Activated CD8-positive, alpha-beta memory T cell treated with anti-CD3 and anti-CD28 coated beads, Interleukin-2, amount 10 ng/mL, durations not matched to agents 7 days and 5 days (primary cell): ENCODE data around the gene KIAA1755. TPM values are rescaled to one million over a fixed set of nuclear protein-coding genes. Genes with fewer than 3 reads are reported as not detected.
"Not testable (repeated sequence)": the region's sequence is repeated elsewhere in the genome, so short reads cannot be mapped to it uniquely, and the experiment has no call there.

Experiments used
- ATAC-seq: fragments of 150-1000 bp; cut with Tn5 transposase; one replicate; pipeline ENCODE4 v1.10.0; 2021; ENCODE audit warnings: moderate library complexity
- CTCF ChIA-PET: fragments of 350-600 bp; sonication (Branson Sonifier 250); formaldehyde crosslinking; loops from one replicate; lab custom pipeline; 2021; ENCODE audit warnings: antibody characterized with exemption; lab: Charles Lee
- DNase-seq: peaks from one replicate; pipeline ENCODE4 v3.0.0-alpha.2; 2020
- H3K27ac Mint-ChIP-seq: one replicate; pipeline ENCODE4 v1.8.0; 2021; ENCODE audit warnings: mild to moderate bottlenecking, mixed read lengths
- H3K27me3 Mint-ChIP-seq: one replicate; pipeline ENCODE4 v1.8.0; 2021; ENCODE audit warnings: mixed read lengths
- H3K36me3 Mint-ChIP-seq: one replicate; pipeline ENCODE4 v1.8.0; 2021; ENCODE audit warnings: mild to moderate bottlenecking, mixed read lengths
- H3K4me1 Mint-ChIP-seq: one replicate; pipeline ENCODE4 v1.8.0; 2021; ENCODE audit warnings: mixed read lengths
- H3K4me3 Mint-ChIP-seq: one replicate; pipeline ENCODE4 v1.8.0; 2021; ENCODE audit warnings: mild to moderate bottlenecking, moderate library complexity, mixed read lengths
- H3K9me3 Mint-ChIP-seq: one replicate; pipeline ENCODE4 v1.8.0; 2022; ENCODE audit warnings: low read depth, mixed read lengths
- total RNA-seq, 2 experiments: library from RNA; stranded (reverse); gene quantifications; one replicate each; pipeline ENCODE4 v1.2.3, GENCODE V29; 2021

The KIAA1755 gene
- total RNA-seq, 2 experiments from 2014 or later, result not detected

DNA sequence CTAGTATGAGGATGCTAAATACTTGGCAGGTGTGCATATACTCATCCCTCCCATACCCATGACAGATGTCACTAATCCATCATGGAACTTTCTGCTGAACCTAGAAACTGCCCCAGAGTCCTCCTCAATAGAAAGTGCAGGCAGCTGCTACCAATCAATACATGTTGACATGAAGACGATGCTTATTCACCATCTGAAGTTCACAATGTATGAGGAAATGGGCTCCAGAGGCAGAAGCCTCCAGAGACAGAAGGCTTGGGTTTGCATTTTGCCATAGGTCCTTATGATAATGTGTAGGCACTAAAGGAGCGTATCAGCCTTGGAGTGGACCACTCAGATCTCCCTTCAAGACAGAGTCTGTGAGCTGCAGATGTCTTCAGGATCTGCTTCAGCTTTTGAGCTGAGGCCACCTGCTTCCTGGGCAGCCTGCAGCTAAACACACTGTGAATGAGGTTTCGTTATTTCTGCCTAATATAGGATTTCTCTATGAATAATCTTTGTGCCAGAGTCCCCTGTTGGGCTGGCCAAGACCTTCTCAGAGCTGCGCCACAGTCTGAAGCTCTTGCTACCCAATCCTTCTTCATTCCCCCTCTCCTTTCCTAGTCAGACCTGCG is 7.5 kb upstream of the KIAA1755 start:
- Mint-ChIP-seq H3K9me3 (no peaks in the 10 kb centered on the region), H3K4me3 (no peak overlapping the region), H3K4me1 (no peaks in the 10 kb centered on the region), H3K36me3 (no peaks in the 10 kb centered on the region), H3K27me3 (peaks cover 38% of the 10 kb centered on the region), H3K27ac (no peak overlapping the region)
- CTCF ChIA-PET, result no interaction called here
- ATAC-seq (no peak), DNase-seq (no peak)

DNA sequence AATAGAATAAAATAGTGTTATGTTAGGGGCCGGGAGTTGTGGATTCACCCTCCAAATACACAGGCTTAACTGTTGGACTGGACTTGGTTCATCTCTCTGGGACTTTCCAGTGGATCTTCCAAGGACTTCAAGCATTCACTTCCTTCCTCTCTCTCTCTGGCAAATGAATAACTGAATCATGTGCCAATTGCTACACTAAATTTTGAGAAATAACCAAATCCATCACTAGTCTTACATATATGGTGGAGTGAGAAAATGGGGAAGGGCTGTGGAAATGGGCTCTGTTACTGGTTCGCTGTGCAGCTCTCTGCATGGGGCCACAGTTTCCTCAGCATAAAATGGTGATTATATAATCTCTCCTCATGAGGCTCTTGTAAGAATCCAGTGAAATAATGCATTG is 6.8 kb upstream of the KIAA1755 start:
- peaks cover 46% of the 10 kb centered on the region for H3K27me3 Mint-ChIP-seq
- CTCF ChIA-PET, result no interaction called here

GRCh38 chr20:38266426-38266825 is 5.9 kb upstream of the KIAA1755 start:
- Mint-ChIP-seq H3K36me3 (no peaks in the 10 kb centered on the region), H3K4me1 (no peaks in the 10 kb centered on the region), H3K4me3 (no peak overlapping the region), H3K27ac (no peak overlapping the region), H3K9me3 (no peaks in the 10 kb centered on the region), H3K27me3 (peaks cover 51% of the 10 kb centered on the region)
- DNase-seq (no peak), ATAC-seq (no peak)
- CTCF ChIA-PET, result no interaction called here

More for the DNA sequence above, 6.8 kb upstream of the KIAA1755 start:
- no peaks in the 10 kb centered on the region for H3K36me3 Mint-ChIP-seq
- no peak overlapping the region for H3K4me3 Mint-ChIP-seq
- ATAC-seq, result no peak
- no peaks in the 10 kb centered on the region for H3K4me1 Mint-ChIP-seq
- H3K9me3 Mint-ChIP-seq, result no peaks in the 10 kb centered on the region
- DNase-seq, result no peak
- no peak overlapping the region for H3K27ac Mint-ChIP-seq

DNA sequence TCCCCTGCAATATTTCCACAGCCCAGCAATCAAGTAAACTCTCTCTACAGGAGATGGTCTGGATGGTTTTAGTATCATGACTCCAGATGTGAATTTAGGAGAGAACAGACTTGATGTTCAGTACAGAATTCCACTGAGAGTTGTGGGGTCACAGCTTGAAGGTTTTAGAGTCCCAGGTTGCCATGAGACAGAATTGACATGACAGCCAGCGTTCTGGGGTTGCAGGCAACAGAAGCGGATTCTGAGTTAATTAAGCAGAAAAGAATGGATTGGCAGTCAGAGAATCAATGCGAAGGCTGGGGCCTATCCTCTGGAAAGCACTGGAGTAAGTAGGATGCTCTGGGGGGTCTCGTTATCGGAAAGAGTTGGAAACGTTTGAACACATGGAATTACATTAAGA is 2.4 kb upstream of the KIAA1755 start:
- H3K4me1 Mint-ChIP-seq, result no peaks in the 10 kb centered on the region
- no peaks in the 10 kb centered on the region for H3K36me3 Mint-ChIP-seq
- H3K27me3 Mint-ChIP-seq, result peaks cover 69% of the 10 kb centered on the region
- H3K27ac Mint-ChIP-seq, result no peak overlapping the region
- no peaks in the 10 kb centered on the region for H3K9me3 Mint-ChIP-seq
- CTCF ChIA-PET, result no interaction called here
- ATAC-seq, result no peak
- H3K4me3 Mint-ChIP-seq, result no peak overlapping the region
- DNase-seq, result no peak

- Mint-ChIP-seq H3K4me3 (no peak overlapping the region), H3K27ac (no peak overlapping the region), H3K4me1 (no peaks in the 10 kb centered on the region), H3K27me3 (peaks cover 64% of the 10 kb centered on the region), H3K9me3 (no peaks in the 10 kb centered on the region), H3K36me3 (no peaks in the 10 kb centered on the region)
- CTCF ChIA-PET, result no interaction called here
- ATAC-seq (no peak), DNase-seq (no peak)
Observed at GRCh38 chr20:38261054-38261390, 487 bp upstream of the KIAA1755 start.

DNA sequence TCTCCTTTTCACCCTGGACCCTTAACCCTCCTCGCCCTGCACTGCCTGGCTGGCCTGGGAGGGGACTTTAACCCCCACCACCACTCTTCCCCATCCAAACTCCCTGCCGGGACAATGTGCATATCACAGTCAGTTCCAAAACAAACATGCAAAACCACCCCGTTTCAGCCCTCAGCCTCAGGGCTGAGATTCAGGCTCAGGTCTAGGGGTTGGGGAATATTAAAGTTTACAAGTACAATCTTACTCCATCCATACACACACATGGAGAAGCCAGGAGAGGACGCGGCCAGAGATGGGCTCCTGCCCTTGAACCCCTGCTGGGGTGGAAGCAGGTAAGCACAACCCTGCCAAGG is 534 bp downstream of the KIAA1755 start:
- Mint-ChIP-seq H3K27me3 (peaks cover 59% of the 10 kb centered on the region), H3K4me3 (no peak overlapping the region), H3K9me3 (no peaks in the 10 kb centered on the region), H3K27ac (no peak overlapping the region), H3K4me1 (no peaks in the 10 kb centered on the region), H3K36me3 (no peaks in the 10 kb centered on the region)
- CTCF ChIA-PET, result no interaction called here
- DNase-seq (no peak), ATAC-seq (no peak)

- Mint-ChIP-seq H3K27me3 (peaks cover 55% of the 10 kb centered on the region), H3K27ac (no peak overlapping the region), H3K4me1 (no peaks in the 10 kb centered on the region), H3K9me3 (no peaks in the 10 kb centered on the region), H3K4me3 (no peak overlapping the region), H3K36me3 (no peaks in the 10 kb centered on the region)
- CTCF ChIA-PET, result no interaction called here
- DNase-seq, result no peak
- no peak for ATAC-seq
Observed at GRCh38 chr20:38258545-38259215, 1.9 kb downstream of the KIAA1755 start.

GRCh38 chr20:38256966-38257365 is 3.6 kb downstream of the KIAA1755 start:
- no peak for DNase-seq
- no peaks in the 10 kb centered on the region for H3K9me3 Mint-ChIP-seq
- no peak for ATAC-seq
- CTCF ChIA-PET, result no interaction called here
- no peak overlapping the region for H3K4me3 Mint-ChIP-seq
- H3K36me3 Mint-ChIP-seq, result no peaks in the 10 kb centered on the region
- no peak overlapping the region for H3K27ac Mint-ChIP-seq
- H3K27me3 Mint-ChIP-seq, result peaks cover 40% of the 10 kb centered on the region
- no peaks in the 10 kb centered on the region for H3K4me1 Mint-ChIP-seq

DNA sequence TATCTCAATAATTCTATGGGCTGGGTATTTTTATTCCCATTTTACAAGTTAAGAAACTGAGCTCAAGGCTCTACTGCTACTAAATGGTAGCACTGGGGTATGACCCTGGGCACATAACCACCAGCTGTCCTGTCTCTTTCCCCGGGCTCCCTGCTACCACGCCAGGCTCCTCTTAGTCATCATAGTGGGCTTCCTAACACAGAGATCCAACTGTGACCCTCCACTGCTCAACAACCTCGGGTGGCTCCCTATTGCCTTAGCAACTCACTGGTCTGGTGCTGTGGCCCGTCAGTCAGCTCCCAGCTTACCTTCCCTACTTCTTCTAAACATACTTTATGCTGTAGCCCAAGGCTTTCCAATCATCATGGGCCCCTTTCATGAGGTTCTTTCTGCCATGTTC is 4.5 kb downstream of the KIAA1755 start:
- H3K9me3 Mint-ChIP-seq, result no peaks in the 10 kb centered on the region
- no peaks in the 10 kb centered on the region for H3K4me1 Mint-ChIP-seq
- CTCF ChIA-PET, result no interaction called here
- H3K27ac Mint-ChIP-seq, result no peak overlapping the region
- no peak overlapping the region for H3K4me3 Mint-ChIP-seq
- DNase-seq (no peak), ATAC-seq (no peak)
- no peaks in the 10 kb centered on the region for H3K36me3 Mint-ChIP-seq
- H3K27me3 Mint-ChIP-seq, result peaks cover 34% of the 10 kb centered on the region

- Mint-ChIP-seq H3K27me3 (peaks cover 29% of the 10 kb centered on the region), H3K4me1 (no peaks in the 10 kb centered on the region), H3K27ac (no peak overlapping the region), H3K4me3 (no peak overlapping the region), H3K9me3 (no peaks in the 10 kb centered on the region), H3K36me3 (no peaks in the 10 kb centered on the region)
- CTCF ChIA-PET, result no interaction called here
- ATAC-seq, result no peak
- no peak for DNase-seq
Observed at GRCh38 chr20:38255393-38255792, 5.1 kb downstream of the KIAA1755 start.

- peaks cover 22% of the 10 kb centered on the region for H3K27me3 Mint-ChIP-seq
- ATAC-seq, H3K36me3 Mint-ChIP-seq, H3K4me1 Mint-ChIP-seq, CTCF ChIA-PET, DNase-seq, H3K4me3 Mint-ChIP-seq, H3K27ac Mint-ChIP-seq, H3K9me3 Mint-ChIP-seq: not testable (repeated sequence)
Observed at GRCh38 chr20:38254621-38255020, 5.9 kb downstream of the KIAA1755 start.

DNA sequence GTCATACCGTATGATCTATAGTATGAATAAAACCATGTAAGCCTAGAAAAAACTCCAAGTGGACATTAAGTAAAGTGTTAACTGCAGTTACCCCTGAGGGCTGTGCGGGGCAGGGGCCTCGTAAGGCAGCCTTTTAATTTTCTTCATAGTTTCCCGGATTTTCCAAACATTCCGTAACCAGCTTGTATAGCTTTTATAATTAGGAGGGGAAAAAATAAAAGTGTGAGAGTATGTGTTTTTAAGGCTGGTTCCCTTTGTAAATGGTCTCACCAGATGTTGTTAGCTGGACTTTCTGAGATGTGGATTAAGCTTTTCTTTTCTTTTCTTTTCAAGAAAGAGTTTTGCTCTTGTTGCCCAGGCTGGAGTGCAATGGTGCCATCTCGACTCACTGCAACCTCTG is 7.0 kb downstream of the KIAA1755 start:
- no peak overlapping the region for H3K4me3 Mint-ChIP-seq
- H3K36me3 Mint-ChIP-seq, result no peaks in the 10 kb centered on the region
- DNase-seq (no peak), ATAC-seq (no peak)
- no peaks in the 10 kb centered on the region for H3K9me3 Mint-ChIP-seq
- CTCF ChIA-PET, result no interaction called here
- H3K27ac Mint-ChIP-seq, result no peak overlapping the region
- no peaks in the 10 kb centered on the region for H3K4me1 Mint-ChIP-seq
- peaks cover 13% of the 10 kb centered on the region for H3K27me3 Mint-ChIP-seq

DNA sequence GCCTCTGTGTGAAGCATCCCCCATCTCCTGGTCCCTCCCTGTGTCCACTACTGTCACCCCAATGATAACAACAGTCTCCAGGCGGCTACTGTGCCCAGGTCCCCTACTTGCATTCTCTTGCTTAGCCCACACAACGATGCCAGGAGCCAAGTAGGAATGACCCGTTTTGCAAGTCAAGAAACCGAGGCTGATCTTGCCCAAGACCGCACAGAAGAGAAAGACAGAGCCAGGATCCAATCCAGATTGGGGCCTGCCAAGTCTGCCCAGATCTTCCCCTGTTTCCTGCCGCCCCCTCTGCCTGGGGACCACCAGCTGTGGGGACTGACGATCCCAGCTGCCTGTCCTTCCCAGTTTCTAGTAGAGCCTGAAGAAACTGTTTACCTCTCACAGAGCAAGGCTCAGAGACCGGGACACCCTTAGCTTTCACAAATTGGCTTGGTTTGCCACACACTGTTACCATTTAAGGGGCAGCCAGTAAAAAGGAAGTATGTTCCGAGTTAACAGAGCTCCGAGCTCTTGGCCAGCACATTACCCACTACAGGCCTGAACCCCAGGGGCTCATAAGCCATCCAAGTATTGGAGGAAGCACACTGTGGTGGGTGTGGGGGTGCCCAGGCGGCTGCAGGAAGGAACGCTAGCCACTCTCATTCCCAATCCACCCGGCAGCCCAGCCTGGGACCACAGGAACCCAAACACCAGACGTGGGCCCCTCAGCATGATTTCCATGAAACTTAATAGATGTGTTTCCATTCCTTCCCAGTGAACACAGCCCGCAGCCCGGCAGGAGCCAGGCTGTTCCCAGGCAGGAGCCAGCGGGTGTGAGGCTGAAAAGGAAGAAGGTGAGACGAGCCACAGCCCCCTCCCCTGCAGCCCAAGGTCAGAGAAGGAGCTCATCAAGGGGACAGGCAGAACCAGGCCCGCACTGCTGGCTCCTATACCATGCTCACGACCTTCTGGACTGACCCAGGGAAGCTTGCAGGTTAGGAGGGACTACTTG is 7.9 kb downstream of the KIAA1755 start:
- CTCF ChIA-PET, result no interaction called here
- DNase-seq, result no peak
- ATAC-seq, result no peak
- H3K4me1 Mint-ChIP-seq, result no peaks in the 10 kb centered on the region
- H3K27ac Mint-ChIP-seq, result no peak overlapping the region
- H3K9me3 Mint-ChIP-seq, result no peaks in the 10 kb centered on the region
- no peak overlapping the region for H3K4me3 Mint-ChIP-seq
- H3K36me3 Mint-ChIP-seq, result no peaks in the 10 kb centered on the region
- peaks cover 9% of the 10 kb centered on the region for H3K27me3 Mint-ChIP-seq

DNA sequence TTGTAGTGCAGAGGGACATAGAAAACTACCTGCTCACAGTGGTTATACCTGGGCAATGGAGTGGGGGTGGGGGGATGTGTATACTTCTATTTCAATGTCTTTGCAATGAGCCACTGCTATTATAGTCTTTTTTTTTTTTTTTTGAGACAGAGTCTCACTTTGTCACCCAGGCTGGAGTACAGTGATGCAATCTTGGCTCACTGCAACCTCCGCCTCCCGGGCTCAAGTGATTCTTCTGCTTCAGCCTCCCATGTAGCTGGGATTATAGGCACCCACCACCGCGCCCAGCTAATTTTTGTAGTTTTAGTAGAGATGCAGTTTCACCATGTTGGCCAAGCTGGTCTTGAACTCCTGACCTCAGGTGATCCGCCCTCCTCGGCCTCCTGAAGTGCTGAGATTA is 9.1 kb downstream of the KIAA1755 start:
- CTCF ChIA-PET, ATAC-seq, H3K36me3 Mint-ChIP-seq, H3K4me3 Mint-ChIP-seq, H3K27me3 Mint-ChIP-seq, DNase-seq, H3K27ac Mint-ChIP-seq, H3K9me3 Mint-ChIP-seq, H3K4me1 Mint-ChIP-seq: not testable (repeated sequence)
